DMS 273 (cell line): ENCODE data around the gene FYN.

ENCODE experiments used
- DNase-seq: peaks from one replicate; lab custom pipeline; 2025; ENCODE audit not compliant: unreplicated experiment; lab: John Stamatoyannopoulos, UW

FYN gene

DNA sequence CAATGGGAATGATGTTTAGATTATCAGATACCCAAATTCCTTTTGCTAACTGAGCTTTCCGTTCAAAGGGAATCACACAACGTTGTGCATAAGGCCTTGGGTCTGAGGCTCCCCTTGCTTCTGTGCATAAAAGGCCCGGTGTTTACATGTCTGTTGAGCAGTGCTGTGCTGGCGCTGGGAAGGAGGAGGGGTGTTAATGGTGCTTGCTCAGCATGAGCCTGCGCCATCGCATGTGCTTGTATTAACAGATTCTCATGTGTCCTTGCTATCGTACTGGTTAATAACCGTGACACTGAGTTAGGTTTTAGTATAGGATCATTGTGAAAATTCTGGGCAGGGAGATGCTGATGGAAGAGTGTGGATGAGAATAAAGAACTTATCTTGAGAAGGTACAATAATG, 205.3 kb downstream of the FYN start:
- no peak for DNase-seq

- DNase-seq: no peak
Measured at GRCh38 chr6:111666847-111667246, 206.4 kb downstream of the FYN start.

GRCh38 chr6:111664565-111665030, 208.7 kb downstream of the FYN start:
- no peak for DNase-seq

- no peak for DNase-seq
Measured at GRCh38 chr6:111663692-111664564, 209.3 kb downstream of the FYN start.

DNA sequence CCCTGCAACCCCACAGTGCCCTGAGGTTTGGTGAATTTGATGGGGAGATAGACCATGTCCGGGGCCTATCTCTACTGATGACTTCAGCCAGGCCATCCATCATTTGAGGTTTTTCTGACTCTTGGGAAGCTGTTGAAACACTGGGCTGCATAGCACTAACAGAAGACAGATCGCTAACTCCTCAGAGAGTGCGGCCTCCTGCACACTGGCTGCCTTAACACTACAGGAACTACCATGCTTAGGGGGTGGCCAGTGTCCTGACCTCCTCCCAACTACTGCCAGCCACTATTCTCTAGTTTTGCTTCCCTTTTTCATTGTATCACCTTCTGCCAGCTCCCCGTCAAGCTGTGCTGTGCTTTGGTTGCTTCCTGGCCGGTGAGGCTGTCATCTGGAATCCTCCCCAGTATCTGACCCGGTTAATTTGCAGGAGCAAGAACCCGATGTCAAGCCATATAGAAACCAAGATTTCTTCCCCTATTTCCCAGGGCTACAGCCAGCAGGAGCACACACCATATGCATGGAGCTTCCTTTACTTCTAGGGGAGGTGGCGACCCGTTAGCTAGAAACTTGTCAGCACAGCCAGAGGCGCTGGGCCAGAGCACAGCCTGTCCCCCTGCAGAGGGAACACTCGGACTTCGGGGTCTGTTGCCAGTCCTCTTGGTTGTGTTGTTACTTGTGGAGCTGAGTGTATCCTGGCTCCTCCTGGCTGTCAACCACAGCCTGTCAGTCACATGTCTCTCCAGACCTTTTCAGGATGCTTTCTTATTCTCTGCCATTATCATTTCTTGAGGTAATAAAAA, 210.3 kb downstream of the FYN start:
- peak; percentile 32 for DNase-seq

DNA sequence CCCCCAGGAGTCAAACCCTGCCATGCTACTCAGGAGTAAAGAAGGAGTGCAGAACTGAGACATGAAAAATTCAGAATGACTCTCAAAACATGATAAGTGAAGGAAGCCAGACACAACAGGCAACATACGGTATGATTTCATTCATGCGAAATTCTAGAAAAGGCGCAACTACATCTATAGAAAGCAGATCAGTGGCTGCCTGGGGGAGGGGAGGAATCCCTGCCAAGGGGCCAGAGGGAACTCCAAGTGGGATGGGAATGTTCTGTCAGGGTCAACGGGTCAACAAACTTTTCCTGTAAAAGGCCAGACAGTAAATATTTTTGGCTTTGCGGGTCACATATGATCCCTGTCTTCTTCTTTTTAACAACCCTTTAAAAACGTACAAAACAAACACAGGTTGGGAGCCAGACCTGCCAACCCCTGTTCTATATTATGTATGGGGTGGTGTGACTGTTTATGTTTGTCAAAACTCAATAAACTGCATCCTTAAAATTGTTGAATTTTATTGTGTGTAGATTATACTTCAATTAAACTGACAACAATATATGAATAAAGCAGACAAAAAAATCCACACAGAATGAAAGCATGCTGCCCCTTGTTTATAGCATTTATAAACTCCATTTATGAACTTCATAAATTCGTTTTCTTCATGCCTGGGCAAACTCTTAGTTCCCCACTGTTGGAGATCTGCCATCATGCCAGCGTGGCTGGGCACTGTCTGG, 211.0 kb downstream of the FYN start:
- peak; percentile 63 for DNase-seq

DNA sequence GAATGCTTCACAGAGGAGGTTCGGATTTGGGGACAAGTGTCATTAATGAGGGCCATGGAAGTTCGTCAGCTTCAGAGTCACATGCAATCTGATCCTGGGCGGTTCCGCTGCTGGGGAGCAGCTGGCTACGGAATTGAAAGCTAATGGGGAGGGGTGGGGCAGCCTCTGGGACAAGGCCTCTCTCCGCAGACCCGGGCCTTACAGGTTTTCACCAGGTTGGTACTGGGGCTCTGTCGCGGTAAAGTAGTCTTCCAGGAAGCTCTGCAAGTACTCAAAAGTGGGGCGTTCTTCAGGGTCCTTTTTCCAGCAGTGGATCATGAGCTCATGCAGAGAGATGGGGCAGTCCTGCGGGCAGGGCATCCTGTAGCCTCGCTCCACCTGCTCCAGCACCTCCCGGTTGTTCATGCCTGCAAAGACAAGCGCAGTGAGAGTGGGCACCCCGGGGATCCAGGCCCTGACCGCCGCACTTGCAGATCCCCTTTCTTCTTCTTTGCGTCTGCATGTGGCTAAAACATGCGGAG, 211.7 kb downstream of the FYN start:
- peak; percentile 80 for DNase-seq

GRCh38 chr6:111660531-111660930, 212.7 kb downstream of the FYN start:
- DNase-seq: no peak

GRCh38 chr6:111658462-111659154, 214.6 kb downstream of the FYN start:
- no peak for DNase-seq

DNA sequence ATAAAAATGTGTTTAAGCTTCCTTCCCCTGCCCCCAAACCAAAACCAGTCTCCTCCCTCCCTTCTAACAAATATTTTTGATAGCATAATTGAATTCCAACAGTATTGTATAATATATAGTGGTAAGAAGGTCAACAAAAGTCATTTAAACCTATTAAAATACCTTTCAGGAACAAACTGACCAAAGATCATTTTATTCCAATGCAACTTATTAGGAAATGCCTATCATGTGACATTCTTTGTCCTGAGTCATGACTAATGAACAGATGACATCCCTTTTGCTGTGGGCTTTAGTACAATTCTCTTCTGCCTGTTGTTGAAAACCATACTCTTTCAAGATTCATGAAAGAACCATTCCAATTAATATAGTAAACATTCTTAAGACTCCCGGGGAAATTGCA, 216.1 kb downstream of the FYN start:
- no peak for DNase-seq

- peak; percentile 30 for DNase-seq
Measured at GRCh38 chr6:111653979-111654378, 219.3 kb downstream of the FYN start.

GRCh38 chr6:111653434-111653833, 219.8 kb downstream of the FYN start:
- DNase-seq: no peak

DNA sequence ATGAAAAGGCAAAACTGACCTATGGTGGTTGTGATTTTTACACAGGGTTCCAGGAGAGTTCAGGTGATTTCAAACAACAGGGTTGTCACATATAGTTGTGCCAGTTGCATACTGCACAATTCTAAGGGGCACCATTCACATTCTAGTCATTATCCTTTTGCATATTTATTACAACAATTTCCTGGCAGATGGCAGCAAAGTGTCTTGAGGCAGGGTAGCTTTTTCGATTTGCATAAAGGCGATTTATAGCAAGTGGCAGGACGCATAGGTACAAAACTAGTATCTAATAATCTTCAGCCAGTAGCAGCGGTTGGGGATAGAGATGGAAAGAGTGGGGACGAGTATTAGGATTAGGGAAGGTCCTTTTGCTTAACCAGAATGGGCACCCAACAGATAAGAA, 221.1 kb downstream of the FYN start:
- DNase-seq: peak; percentile 70

DNA sequence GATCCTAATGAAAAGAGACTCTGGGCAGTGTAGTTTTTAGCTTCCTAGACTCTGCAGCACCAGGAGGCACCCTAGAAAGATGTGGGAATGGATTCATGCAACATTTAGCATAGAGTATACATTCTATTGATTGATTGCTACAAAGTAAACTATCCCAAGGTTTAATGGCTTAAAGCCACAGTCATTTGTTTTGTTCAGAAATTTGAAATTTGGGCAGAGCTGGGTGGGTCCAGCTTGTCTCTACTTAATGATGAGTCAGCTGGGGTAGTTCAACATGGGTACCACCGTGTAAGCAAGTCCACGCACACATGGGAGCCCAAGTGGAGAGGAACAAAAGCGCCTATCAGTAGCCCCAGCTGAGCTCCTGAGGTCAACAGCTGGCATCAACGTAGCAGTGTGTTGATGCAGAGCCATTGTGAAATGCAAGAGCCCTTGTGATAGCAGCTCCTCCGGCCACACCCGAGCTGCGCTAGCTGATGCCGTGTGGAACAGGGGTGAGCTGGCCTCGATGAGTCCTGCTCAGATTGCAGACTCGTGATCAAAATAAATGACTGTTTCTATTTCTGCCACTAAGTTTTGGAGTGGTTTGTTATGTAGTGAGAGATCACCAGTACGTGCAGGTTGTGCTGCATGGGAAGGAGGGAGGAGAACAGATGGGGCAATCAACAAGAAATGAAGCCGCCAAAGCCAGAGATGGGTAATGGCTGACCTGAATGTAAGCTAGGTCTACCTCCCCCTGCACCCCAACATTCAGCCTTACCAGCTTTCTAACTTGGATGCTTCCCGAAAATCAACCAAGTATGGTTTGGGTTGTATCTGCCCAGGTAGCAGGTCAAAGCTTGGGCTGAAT, 221.8 kb downstream of the FYN start:
- peak; percentile 74 for DNase-seq

GRCh38 chr6:111650049-111650448, 223.2 kb downstream of the FYN start:
- DNase-seq: no peak

GRCh38 chr6:111648100-111648499, 225.2 kb downstream of the FYN start:
- DNase-seq: no peak

DNA sequence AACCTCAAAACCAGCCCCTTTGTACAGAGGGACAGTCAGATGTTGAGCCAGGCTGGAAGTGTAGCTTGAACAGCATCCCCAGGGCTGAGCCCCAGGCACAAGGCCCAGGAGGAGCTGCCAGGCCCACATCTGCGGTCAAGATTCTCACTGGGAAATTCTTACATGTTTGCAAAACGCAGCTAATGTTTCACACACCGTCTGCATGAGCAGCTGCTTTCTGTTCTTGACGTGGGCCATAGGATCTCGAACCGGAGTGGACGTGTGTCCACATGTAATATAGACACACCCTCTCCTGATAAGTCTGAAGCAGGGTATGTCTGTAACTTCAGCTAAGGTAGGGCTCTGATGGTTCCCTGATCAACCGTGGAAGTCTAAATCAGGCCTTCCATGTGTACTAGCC, 226.3 kb downstream of the FYN start:
- DNase-seq: no peak

- DNase-seq: no peak
Measured at GRCh38 chr6:111646034-111646433, 227.2 kb downstream of the FYN start.

DNA sequence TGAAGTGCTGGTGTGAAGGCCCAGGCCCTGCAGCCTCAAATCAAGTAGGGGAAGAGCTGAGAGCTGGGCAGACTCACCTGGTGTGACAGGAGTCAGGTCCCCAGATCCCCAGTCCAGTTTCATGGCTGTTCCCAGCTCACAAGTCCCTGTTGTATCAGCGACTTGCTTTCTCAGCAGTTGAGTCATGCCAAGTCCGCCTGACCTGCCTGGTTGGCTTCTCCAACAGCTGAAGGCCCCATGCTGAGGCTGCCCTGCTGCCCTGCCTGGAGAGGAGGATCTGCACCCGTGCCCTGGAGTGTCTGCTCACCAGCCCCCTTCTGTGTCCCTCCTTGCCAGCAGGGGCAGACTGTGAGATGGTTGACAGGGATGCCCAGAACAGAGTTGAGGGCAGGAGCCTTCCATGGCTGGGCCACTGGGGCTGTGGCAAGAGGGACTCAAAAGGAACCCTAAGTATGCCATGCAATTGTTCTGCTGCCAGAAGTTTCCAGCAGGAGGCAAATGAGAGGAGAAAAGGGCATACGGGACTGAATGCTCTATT, 228.3 kb downstream of the FYN start:
- no peak for DNase-seq
